GM10248 (cell line): ENCODE measurements around the gene UBE2G1.
A peak's percentile ranks its signal among the peaks of the same experiment; 100 is the strongest.
"Not testable (repeated sequence)": the region's sequence is repeated elsewhere in the genome, so short reads cannot be mapped to it uniquely, and the experiment has no call there.

Experiments used
- CTCF ChIA-PET: fragments of 300-600 bp; sonication (Branson Sonifier 250); formaldehyde crosslinking; extraction: SDS; loops from one replicate; lab custom pipeline; 2021; ENCODE audit warnings: antibody characterized with exemption; lab: Yijun Ruan, JAX
- POLR2A ChIA-PET: fragments of 350-650 bp; sonication (Branson Sonifier 250); formaldehyde crosslinking; extraction: SDS; loops from one replicate; lab custom pipeline; 2020; ENCODE audit warnings: antibody characterized with exemption; lab: Yijun Ruan, JAX
- DNase-seq: peaks from one replicate; pipeline ENCODE4 v3.0.0; 2012; ENCODE audit errors: extremely low spot score
- TF ChIP-seq, protein P1 (sequence below): IDR thresholded peaks from 2 replicates; pipeline ENCODE4 v1.5.1; 2012; ENCODE audit warnings: mild to moderate bottlenecking, low read depth; ENCODE audit errors: extremely low read depth, missing control alignments, control extremely low read depth

UBE2G1 gene

DNA sequence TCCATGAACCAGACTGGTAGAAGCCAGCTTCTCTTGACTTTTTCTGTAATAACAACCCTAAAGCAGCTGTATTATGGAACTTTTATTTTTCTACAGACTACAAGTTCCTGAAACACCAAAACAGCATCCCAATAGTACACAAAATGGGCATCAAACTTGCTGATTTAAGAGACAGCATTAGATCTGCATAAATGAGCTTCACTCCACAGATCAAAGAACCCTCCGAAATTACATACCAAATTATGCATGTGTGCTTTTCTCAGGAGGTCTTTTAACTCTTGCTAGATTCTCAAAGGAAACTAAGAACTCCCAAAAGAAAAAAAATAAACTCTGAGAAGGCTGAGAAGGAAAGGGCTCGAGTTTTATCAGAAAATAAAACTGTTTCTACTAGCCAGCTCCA lies 12.3 kb downstream of the UBE2G1 start:
- ChIA-PET POLR2A (no interaction called here), CTCF (interaction anchor here (1.5 kb wide), 1 partner anchor 138 kb away, joined by 3 read pairs; no protein-coding TSS in a partner anchor)
- TF ChIP-seq, protein P1, sequence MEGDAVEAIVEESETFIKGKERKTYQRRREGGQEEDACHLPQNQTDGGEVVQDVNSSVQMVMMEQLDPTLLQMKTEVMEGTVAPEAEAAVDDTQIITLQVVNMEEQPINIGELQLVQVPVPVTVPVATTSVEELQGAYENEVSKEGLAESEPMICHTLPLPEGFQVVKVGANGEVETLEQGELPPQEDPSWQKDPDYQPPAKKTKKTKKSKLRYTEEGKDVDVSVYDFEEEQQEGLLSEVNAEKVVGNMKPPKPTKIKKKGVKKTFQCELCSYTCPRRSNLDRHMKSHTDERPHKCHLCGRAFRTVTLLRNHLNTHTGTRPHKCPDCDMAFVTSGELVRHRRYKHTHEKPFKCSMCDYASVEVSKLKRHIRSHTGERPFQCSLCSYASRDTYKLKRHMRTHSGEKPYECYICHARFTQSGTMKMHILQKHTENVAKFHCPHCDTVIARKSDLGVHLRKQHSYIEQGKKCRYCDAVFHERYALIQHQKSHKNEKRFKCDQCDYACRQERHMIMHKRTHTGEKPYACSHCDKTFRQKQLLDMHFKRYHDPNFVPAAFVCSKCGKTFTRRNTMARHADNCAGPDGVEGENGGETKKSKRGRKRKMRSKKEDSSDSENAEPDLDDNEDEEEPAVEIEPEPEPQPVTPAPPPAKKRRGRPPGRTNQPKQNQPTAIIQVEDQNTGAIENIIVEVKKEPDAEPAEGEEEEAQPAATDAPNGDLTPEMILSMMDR, result no peak
- DNase-seq, result no peak

GRCh38 chr17:4350214-4350613 lies 16.3 kb downstream of the UBE2G1 start:
- POLR2A ChIA-PET, result interaction anchor here (1.0 kb wide), 1 partner anchor 46 kb away, joined by 3 read pairs; no protein-coding TSS in a partner anchor
- CTCF ChIA-PET, result interaction anchor here (1.1 to 1.7 kb wide), 3 partner anchors 8 to 70 kb away, joined by 3 to 5 read pairs (median 3); no protein-coding TSS in a partner anchor
- not testable (repeated sequence) for DNase-seq

DNA sequence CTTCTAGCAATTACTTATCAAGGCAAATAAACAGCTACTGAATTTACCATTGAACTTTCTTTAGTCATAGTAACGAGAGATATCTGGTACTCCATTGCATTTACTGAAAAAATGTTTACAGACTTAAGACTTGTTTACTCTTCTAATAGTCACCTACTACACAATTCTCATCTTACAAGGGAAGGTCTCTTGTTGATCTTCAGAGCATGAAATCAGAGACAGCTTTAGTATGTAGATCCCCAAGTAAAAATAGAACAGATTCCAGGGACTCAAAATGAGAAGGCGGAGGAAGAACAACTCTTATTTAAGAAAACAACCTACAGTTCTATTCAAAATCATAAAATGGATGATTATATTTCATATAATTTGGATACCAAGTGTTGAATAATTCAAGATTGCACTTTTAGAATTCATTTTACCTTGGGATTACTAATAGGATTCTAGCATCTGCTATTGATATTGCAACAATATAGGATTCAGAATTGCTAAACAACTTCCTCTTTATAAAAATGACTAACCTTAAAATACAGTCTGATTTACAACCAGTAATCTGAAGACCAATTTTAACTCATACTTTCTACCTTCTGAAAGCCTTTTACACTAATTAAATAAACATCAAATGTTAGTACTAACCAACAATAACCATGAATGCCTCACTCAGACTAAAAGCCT lies 20.8 kb downstream of the UBE2G1 start:
- DNase-seq, result no peak
- ChIA-PET CTCF (interaction anchor here (1.3 to 1.4 kb wide), 2 partner anchors 25 to 28 kb away, joined by 3 read pairs; no protein-coding TSS in a partner anchor), POLR2A (no interaction called here)
- TF ChIP-seq, protein P1, result no peak

DNA sequence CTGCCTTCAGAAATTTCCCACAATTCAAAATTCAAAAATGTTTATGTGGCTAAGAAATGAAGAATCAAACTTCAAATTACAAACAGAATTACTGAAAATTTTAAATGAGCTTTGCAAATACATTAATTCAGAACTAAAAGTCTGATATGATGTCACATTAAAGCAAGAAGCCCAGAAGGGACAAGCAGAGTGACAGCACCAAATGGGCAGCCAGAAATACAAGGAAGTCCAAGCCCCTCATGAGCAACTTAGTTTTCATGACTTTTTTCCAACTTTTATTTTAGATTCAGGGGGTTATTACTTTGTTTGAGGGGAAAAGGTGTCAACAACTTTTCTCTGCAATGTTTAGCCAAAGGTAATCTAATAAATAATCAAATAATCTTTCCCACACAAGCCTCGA lies 21.5 kb downstream of the UBE2G1 start:
- ChIA-PET CTCF (interaction anchor here (0.7 to 1.3 kb wide), 3 partner anchors 13 to 29 kb away, joined by 3 read pairs; no protein-coding TSS in a partner anchor), POLR2A (no interaction called here)
- DNase-seq, result no peak
- TF ChIP-seq, protein P1, result no peak

DNA sequence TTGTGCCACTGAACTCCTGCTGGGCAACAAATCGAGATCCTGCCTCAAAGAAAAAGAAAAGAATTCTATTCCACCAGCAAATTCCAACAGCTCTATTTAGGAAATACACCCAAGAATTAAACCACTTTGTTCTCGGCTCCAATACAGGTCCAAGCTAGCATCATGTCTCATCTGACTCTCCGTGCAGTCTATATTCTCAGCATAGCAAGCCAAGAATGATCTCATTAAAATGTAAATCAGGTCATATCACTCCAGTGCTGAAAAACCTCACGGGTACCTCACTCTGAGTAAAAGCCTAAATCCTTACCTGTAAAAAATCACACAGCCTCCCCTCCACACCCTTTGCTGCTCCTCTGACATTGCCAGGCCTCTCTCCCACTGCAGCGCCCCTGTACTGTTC lies 23.9 kb downstream of the UBE2G1 start:
- DNase-seq, result no peak
- TF ChIP-seq, protein P1, result no peak
- ChIA-PET POLR2A (no interaction called here), CTCF (interaction anchor here (1.0 to 2.8 kb wide), 5 partner anchors 8 to 143 kb away, joined by 3 to 13 read pairs (median 3); no protein-coding TSS in a partner anchor)

DNA sequence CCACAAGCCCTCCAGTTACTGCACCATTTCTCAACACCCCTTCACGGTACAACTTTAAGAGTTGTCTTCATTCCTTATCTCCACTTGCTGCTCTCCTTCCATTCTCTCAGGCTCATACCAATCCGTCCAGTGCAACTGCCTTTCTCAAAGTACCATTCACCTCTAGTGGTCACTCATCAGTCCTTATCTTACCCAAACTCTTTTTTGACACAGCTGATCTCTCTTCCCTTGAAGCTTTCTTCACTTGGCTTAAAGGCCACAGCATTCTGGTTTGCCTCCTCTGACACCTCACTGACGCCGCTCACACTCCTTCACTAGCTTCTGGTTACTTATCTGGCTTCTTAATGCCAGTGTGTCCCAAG lies 24.9 kb downstream of the UBE2G1 start:
- TF ChIP-seq, protein P1, result no peak
- CTCF ChIA-PET, result interaction anchor here (1.0 to 2.8 kb wide), 5 partner anchors 9 to 142 kb away, joined by 3 to 13 read pairs (median 3); no protein-coding TSS in a partner anchor
- no peak for DNase-seq
- POLR2A ChIA-PET, result interaction anchor here (0.6 to 1.2 kb wide), 3 partner anchors 9 to 24 kb away, joined by 3 to 5 read pairs (median 4); no protein-coding TSS in a partner anchor

GRCh38 chr17:4340914-4341615 lies 25.4 kb downstream of the UBE2G1 start:
- TF ChIP-seq, protein P1, result no peak
- DNase-seq, result peak; percentile 45
- ChIA-PET POLR2A (interaction anchor here (0.6 to 1.2 kb wide), 4 partner anchors 9 to 29 kb away, joined by 3 to 5 read pairs (median 4); no protein-coding TSS in a partner anchor), CTCF (interaction anchor here (1.2 to 2.8 kb wide), 5 partner anchors 8 to 126 kb away, joined by 3 to 13 read pairs (median 4); no protein-coding TSS in a partner anchor)
